KMS-11 (cell line): ENCODE results near the gene SLCO3A1.
"Not testable (repeated sequence)": the region's sequence is repeated elsewhere in the genome, so short reads cannot be mapped to it uniquely, and the experiment has no call there.

Experiments
- H2AFZ ChIP-seq: fragments of 200-600 bp; sonication (generic); 2 replicates; pipeline ENCODE4 v1.6.1; 2016; ENCODE audit warnings: antibody characterized with exemption, mixed run types, low read depth
- H3K27ac ChIP-seq: fragments of 200-600 bp; sonication (generic); 2 replicates; pipeline ENCODE4 v1.6.1; 2016; ENCODE audit warnings: mild to moderate bottlenecking, mixed run types
- H3K27me3 ChIP-seq: fragments of 200-600 bp; sonication (generic); 2 replicates; pipeline ENCODE4 v1.6.1; 2017; ENCODE audit warnings: mild to moderate bottlenecking, low read depth, mixed run types, moderate library complexity; ENCODE audit not compliant: insufficient read depth
- H3K36me3 ChIP-seq: fragments of 200-600 bp; sonication (generic); 2 replicates; pipeline ENCODE4 v1.6.1; 2017; ENCODE audit warnings: mild to moderate bottlenecking, mixed run types; ENCODE audit not compliant: insufficient read depth
- H3K4me1 ChIP-seq: fragments of 200-600 bp; sonication (generic); 2 replicates; pipeline ENCODE4 v1.6.1; 2016; ENCODE audit warnings: mild to moderate bottlenecking, low read depth, mixed run types; ENCODE audit not compliant: poor library complexity, severe bottlenecking
- H3K4me2 ChIP-seq: fragments of 200-600 bp; sonication (generic); 2 replicates; pipeline ENCODE4 v1.7.0; 2016; ENCODE audit warnings: mild to moderate bottlenecking, mixed run types
- H3K4me3 ChIP-seq: fragments of 200-600 bp; sonication (generic); IDR thresholded peaks from 2 replicates; pipeline ENCODE4 v1.6.1; 2017; ENCODE audit warnings: low read depth, low read length, mixed read lengths; ENCODE audit not compliant: insufficient read depth
- H3K79me2 ChIP-seq: fragments of 200-600 bp; sonication (generic); 2 replicates; pipeline ENCODE4 v1.6.1; 2016; ENCODE audit warnings: low read depth, mixed run types; ENCODE audit not compliant: insufficient read depth
- H3K9ac ChIP-seq: fragments of 200-600 bp; sonication (generic); 2 replicates; pipeline ENCODE4 v1.6.1; 2016; ENCODE audit warnings: mild to moderate bottlenecking, mixed run types
- H4K20me1 ChIP-seq: fragments of 200-600 bp; sonication (generic); 2 replicates; pipeline ENCODE4 v1.6.1; 2016; ENCODE audit warnings: mild to moderate bottlenecking, mixed run types; ENCODE audit not compliant: insufficient read depth
- CTCF ChIP-seq: fragments of 200-600 bp; sonication (generic); conservative IDR thresholded peaks from 2 replicates; pipeline ENCODE4 v1.6.1; 2017; ENCODE audit warnings: low read depth, mild to moderate bottlenecking, antibody characterized with exemption, low read length, moderate library complexity, mixed read lengths

The SLCO3A1 gene

GRCh38 chr15:92196342-92196741 lies 342.8 kb downstream of the SLCO3A1 start:
- H3K4me1 ChIP-seq, result no peaks in the 10 kb centered on the region
- no peak overlapping the region for H2AFZ ChIP-seq

GRCh38 chr15:92197746-92198145 lies 344.2 kb downstream of the SLCO3A1 start:
- Histone ChIP-seq H3K4me2 (no peak overlapping the region), H3K27ac (no peak overlapping the region), H3K36me3 (no peaks in the 10 kb centered on the region), H3K4me3 (no peak overlapping the region), H4K20me1 (no peaks in the 10 kb centered on the region), H3K27me3 (no peaks in the 10 kb centered on the region), H3K9ac (no peak overlapping the region), H3K79me2 (no peaks in the 10 kb centered on the region), H2AFZ (no peak overlapping the region), H3K4me1 (no peaks in the 10 kb centered on the region)
- TF ChIP-seq CTCF, result no peak

More at GRCh38 chr15:92196342-92196741, 342.8 kb downstream of the SLCO3A1 start:
- H3K27me3 ChIP-seq, result no peaks in the 10 kb centered on the region
- H3K4me3 ChIP-seq, result no peak overlapping the region
- no peak overlapping the region for H3K9ac ChIP-seq
- H3K36me3 ChIP-seq, result no peaks in the 10 kb centered on the region
- no peaks in the 10 kb centered on the region for H3K79me2 ChIP-seq
- no peak overlapping the region for H3K4me2 ChIP-seq
- no peaks in the 10 kb centered on the region for H4K20me1 ChIP-seq
- no peak for TF ChIP-seq CTCF
- H3K27ac ChIP-seq, result no peak overlapping the region

GRCh38 chr15:92200891-92201290 lies 347.4 kb downstream of the SLCO3A1 start:
- H2AFZ ChIP-seq, result no peak overlapping the region
- H3K4me2 ChIP-seq, result no peak overlapping the region
- H3K4me1 ChIP-seq, result no peaks in the 10 kb centered on the region
- no peaks in the 10 kb centered on the region for H3K27me3 ChIP-seq
- H3K79me2 ChIP-seq, result no peaks in the 10 kb centered on the region
- H3K27ac ChIP-seq, result no peak overlapping the region
- H3K36me3 ChIP-seq, result no peaks in the 10 kb centered on the region
- no peak overlapping the region for H3K9ac ChIP-seq
- no peaks in the 10 kb centered on the region for H4K20me1 ChIP-seq
- H3K4me3 ChIP-seq, result no peak overlapping the region
- TF ChIP-seq CTCF, result no peak

GRCh38 chr15:92205255-92205739 lies 351.8 kb downstream of the SLCO3A1 start:
- Histone ChIP-seq H3K4me3 (no peak overlapping the region), H3K4me1 (no peaks in the 10 kb centered on the region), H2AFZ (no peak overlapping the region), H4K20me1 (no peaks in the 10 kb centered on the region), H3K27ac (no peak overlapping the region), H3K27me3 (no peaks in the 10 kb centered on the region), H3K79me2 (no peaks in the 10 kb centered on the region), H3K4me2 (no peak overlapping the region), H3K36me3 (no peaks in the 10 kb centered on the region), H3K9ac (no peak overlapping the region)
- no peak for TF ChIP-seq CTCF

- H2AFZ ChIP-seq, H3K9ac ChIP-seq, H3K4me2 ChIP-seq, H4K20me1 ChIP-seq, H3K4me1 ChIP-seq, H3K27ac ChIP-seq, H3K4me3 ChIP-seq, H3K36me3 ChIP-seq, H3K79me2 ChIP-seq, H3K27me3 ChIP-seq: not testable (repeated sequence)
These were observed 354.1 kb downstream of the SLCO3A1 start for GRCh38 chr15:92207601-92208000.
